GM10847 (cell line): ENCODE data around the gene SPTBN4.

ENCODE experiments used
- POLR2A ChIP-seq: IDR thresholded peaks from 2 replicates; pipeline ENCODE4 v1.6.1; 2011; ENCODE audit not compliant: insufficient read length; ENCODE audit errors: extremely low read depth

Gene SPTBN4

GRCh38 chr19:40492274-40492673 is 25.5 kb downstream of the SPTBN4 start:
- no peak for TF ChIP-seq POLR2A

DNA sequence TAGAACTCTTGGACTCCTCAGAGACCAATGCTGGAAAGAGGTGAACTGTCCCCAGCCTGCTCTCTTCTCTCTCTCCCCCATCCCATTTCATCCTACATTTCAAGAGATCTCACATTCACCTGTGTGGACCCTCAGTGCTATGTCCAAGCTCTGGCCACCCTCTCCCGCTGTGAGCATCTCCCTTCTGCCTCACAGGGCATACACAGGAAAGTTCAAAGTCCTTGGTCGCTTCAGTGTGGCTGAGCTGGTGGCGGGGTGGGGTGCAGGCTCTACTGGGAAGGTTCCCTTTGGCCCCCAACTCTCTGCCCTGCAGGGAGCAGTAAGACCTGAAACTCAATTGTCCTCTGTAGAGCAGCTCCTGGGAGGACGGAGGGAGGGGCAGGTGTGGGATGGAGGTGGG is 27.0 kb downstream of the SPTBN4 start:
- no peak for TF ChIP-seq POLR2A

DNA sequence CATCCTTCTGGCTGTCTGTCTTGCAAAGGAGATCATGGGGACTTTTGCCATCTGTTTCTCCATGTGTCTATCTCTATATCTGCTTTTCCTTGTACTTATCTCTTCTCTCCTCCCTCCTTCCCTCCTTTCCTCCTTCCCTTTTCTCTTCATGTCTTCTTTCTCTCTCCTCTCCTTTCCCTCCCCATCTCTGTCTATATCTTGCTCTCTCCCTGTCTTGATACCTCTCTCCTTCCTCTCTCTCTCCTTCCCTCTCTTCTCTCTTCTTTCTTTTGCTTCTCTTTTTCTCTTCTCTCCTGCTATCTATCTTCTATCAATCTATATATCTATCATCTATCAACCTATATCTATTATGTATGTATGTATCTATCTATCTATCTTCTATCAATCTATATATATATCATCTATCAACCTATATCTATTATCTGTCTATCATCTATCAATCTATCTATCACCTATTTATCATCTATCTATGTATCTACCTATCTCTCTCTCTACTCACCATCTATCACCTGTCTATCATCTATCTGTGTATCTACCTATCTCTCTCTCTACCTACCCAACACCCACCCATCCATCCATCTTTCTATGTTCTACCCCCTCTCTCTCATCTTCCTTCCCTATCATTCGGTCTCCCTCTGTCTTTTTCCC is 27.5 kb downstream of the SPTBN4 start:
- no peak for TF ChIP-seq POLR2A

- TF ChIP-seq POLR2A = no peak
Observed at GRCh38 chr19:40497214-40497613, 30.4 kb downstream of the SPTBN4 start.

DNA sequence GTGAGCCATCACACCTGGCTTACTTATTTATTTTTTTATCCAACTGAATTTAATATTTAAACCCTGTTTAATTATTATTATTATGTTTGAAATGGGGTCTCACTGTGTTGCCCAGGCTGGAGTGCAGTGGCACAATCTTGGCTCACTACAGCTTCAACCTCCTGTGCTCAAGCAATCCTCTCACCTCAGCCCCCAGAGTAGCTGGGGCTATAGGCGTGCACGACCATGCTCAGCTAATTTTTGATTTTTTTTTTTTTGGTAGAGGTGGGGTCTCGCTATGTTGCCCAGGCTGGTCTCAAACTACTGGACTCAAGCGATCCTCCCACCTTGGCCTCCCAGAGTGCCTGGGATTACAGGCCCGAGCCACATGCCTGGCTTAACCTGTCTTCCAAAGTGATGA is 32.5 kb downstream of the SPTBN4 start:
- no peak for TF ChIP-seq POLR2A

- no peak for TF ChIP-seq POLR2A
Observed at GRCh38 chr19:40501599-40501998, 34.8 kb downstream of the SPTBN4 start.

- TF ChIP-seq POLR2A = no peak
Observed at GRCh38 chr19:40502081-40502480, 35.3 kb downstream of the SPTBN4 start.

- TF ChIP-seq POLR2A = no peak
Observed at GRCh38 chr19:40502647-40503319, 36.0 kb downstream of the SPTBN4 start.

DNA sequence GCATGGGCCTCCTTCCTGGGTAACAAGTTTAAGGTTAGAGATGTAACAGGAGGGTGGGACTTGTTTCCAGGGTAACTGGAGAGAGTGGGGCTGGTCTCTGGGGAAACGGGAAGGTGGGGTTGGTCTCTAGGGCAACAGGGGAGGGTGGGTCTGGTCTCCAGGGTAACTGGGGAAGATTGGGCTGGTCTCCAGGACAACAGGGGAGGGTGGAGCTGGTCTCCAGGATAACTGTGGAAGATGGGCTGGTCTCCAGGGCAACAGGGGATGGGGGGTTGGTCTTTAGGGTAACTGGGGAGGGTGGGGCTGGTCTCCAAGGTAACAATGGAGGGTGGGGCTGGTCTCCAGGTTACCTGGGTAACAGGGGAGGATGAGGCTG is 36.5 kb downstream of the SPTBN4 start:
- no peak for TF ChIP-seq POLR2A

DNA sequence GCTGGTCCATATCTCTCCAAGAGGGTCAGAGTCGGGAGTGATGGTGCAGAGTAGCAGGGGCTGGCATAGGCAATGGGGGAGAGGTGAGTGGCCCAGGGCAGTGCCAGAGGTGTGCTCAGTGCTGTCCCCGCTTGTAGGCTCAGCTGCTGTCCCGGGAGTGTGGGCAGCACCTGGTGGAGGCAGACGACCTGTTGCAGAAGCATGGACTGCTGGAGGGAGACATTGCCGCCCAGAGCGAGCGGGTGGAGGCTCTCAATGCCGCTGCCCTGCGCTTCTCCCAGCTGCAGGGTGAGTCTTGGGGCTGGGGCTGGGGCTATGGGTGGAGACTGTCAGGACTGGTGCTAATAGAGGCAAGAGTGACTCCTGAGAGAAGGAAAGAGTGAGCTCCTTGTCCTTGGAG is 39.3 kb downstream of the SPTBN4 start:
- no peak for TF ChIP-seq POLR2A

GRCh38 chr19:40507892-40508291 is 41.1 kb downstream of the SPTBN4 start:
- no peak for TF ChIP-seq POLR2A

DNA sequence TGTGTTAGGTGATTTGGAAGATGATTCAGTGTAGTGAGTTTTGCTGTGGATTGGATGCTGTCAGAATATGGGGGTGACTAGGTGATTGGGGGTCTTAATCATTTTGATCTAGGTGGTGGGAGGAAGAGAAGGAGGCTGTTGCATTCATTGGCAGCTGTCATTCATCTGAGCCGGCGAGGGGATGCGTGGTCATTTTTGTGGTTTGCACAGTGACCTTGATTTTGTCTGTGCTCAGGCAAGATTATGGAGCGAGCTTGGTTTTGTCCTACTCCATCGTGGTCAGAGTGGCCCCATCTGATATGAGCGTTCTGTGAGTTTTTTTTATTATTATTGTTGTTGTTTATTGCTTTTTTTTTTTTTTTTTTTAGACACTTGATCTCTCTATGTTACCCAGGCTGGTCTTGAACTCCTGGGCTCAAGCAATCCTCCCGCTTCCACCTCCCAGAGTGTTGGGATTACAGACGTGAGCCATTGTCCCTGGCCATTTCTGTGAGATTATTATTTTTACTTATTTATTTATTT is 42.0 kb downstream of the SPTBN4 start:
- TF ChIP-seq POLR2A = no peak

GRCh38 chr19:40510526-40511115 is 43.8 kb downstream of the SPTBN4 start:
- TF ChIP-seq POLR2A = no peak

DNA sequence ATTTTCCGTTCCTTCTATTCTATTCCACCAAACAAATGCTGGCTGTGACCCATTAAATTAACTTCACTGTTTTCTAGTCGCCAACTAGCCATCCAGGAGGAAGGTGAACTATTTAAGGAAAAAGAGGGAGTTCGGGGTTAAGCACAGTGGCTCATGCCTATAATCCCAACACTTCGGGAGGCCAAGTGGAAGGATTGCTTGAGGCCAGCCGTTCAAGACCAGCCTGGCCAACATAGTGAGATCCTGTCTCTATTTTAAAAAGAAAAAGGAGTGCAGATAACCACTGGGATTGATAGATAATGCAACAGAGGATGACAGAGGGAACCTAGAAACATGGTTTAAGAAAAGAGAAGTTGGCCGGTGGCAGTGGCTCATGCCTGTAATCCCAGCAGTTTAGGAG is 44.7 kb downstream of the SPTBN4 start:
- no peak for TF ChIP-seq POLR2A

- no peak for TF ChIP-seq POLR2A
Observed at GRCh38 chr19:40512110-40512472, 45.3 kb downstream of the SPTBN4 start.
